ENCODE results near the gene CHSY1.
A peak's percentile ranks its signal among the peaks of the same experiment; 100 is the strongest.

The CHSY1 gene

GRCh38 chr15:101269479-101270223 lies 17.8 kb upstream of the CHSY1 start:
- DNase-seq = peak; percentile 47

- DNase-seq = peak; percentile 44
Measured at GRCh38 chr15:101267320-101268104, 15.7 kb upstream of the CHSY1 start.

GRCh38 chr15:101266787-101267186 lies 14.9 kb upstream of the CHSY1 start:
- no peak for DNase-seq

GRCh38 chr15:101266034-101266433 lies 14.2 kb upstream of the CHSY1 start:
- no peak for DNase-seq

GRCh38 chr15:101264911-101265641 lies 13.2 kb upstream of the CHSY1 start:
- DNase-seq = no peak

GRCh38 chr15:101264011-101264410 lies 12.2 kb upstream of the CHSY1 start:
- DNase-seq = no peak

GRCh38 chr15:101262551-101262950 lies 10.7 kb upstream of the CHSY1 start:
- no peak for DNase-seq

- DNase-seq = peak; percentile 64
Measured at GRCh38 chr15:101258238-101259144, 6.6 kb upstream of the CHSY1 start.

GRCh38 chr15:101256757-101257156 lies 4.9 kb upstream of the CHSY1 start:
- DNase-seq = peak; percentile 54

- DNase-seq = peak; percentile 54
Measured at GRCh38 chr15:101255615-101256241, 3.9 kb upstream of the CHSY1 start.

- no peak for DNase-seq
Measured at GRCh38 chr15:101255051-101255395, 3.2 kb upstream of the CHSY1 start.

- peak; percentile 56 for DNase-seq
Measured at GRCh38 chr15:101254157-101255050, 2.6 kb upstream of the CHSY1 start.

- no peak for DNase-seq
Measured at GRCh38 chr15:101252836-101253235, 988 bp upstream of the CHSY1 start.

- DNase-seq = peak; percentile 71
Measured at GRCh38 chr15:101250873-101251829, 697 bp downstream of the CHSY1 start.

- no peak for DNase-seq
Measured at GRCh38 chr15:101250341-101250831, 1.5 kb downstream of the CHSY1 start.

GRCh38 chr15:101248274-101248673 lies 3.6 kb downstream of the CHSY1 start:
- peak; percentile 51 for DNase-seq

- DNase-seq = peak; percentile 57
Measured at GRCh38 chr15:101246824-101247745, 4.8 kb downstream of the CHSY1 start.

GRCh38 chr15:101246391-101246790 lies 5.5 kb downstream of the CHSY1 start:
- DNase-seq = no peak
